C4-2B (cell line): ENCODE measurements around the gene NAGS.

Source experiments
- CTCF ChIP-seq: fragments of 450-650 bp; conservative IDR thresholded peaks from 2 replicates; pipeline ENCODE4 v1.5.1; 2017; ENCODE audit warnings: mild to moderate bottlenecking
- ZFX ChIP-seq: fragments of 450-650 bp; IDR thresholded peaks from 2 replicates; pipeline ENCODE4 v1.6.1; 2017

DNA sequence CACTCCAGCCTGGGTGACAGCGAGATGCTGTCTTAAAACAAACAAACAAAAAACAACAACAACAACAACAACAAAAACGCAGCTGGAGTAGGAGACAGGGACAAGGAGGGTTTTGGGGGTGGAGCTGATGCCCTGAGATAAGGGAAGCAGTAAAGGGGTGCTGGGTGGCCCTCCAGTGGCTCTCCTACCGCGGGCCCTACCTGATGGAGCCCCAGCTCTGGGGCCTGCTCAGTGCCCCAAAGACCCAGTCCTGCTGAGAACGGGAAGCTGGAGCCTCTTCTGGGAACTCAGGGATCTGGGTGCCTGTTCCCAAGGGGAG, 21.3 kb upstream of the NAGS start:
- TF ChIP-seq CTCF = no peak
- TF ChIP-seq ZFX = no peak
